ENCODE results near the gene OR4D2. TPM values are rescaled to one million over a fixed set of nuclear protein-coding genes. Genes with fewer than 3 reads are reported as not detected.

Gene OR4D2
- total and polyA plus RNA-seq, 4 donors, result not detected

- TF ChIP-seq EGR1 (IDR thresholded peaks at IDR 0.05; ENCODE audit: low read depth in 2 of 2), result no peak
Measured at GRCh38 chr17:58204796-58205195, 38.0 kb downstream of the OR4D2 start (continued).

DNA sequence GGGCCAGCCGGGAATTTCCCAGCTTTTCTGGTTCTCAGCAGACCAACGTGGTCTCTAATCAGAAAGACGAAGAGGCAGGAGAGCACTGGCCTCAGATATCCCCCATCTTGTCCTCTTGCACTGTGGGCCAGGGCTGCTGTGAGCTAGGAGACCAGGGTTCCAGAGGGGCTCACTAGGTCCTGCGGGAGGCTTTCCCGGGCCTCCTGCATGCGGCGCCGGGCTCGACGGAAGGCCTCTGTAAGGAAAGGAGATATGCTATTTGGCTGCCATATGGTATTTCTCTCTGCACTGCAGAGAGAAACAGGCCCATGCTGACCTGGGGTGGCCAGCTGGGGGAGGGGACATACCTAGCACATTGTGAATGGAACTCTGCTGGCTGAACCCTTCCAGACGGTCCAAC, 39.2 kb downstream of the OR4D2 start:
- 94% methylated on average over 11 of the region's 11 CpGs for WGBS
- Histone ChIP-seq H3K36me3 (ENCODE audit: control insufficient read depth in 4 of 4, insufficient read depth in 3 of 4, low read depth in 1 of 4, low read length in 3 of 4) (peaks cover 2 to 45% (median 16%) of the 10 kb centered on the region in 4 donors), H3K27me3 (ENCODE audit: control insufficient read depth in 4 of 4, insufficient read depth in 4 of 4, low read length in 3 of 4) (no peaks in the 10 kb centered on the region)

GRCh38 chr17:58207451-58207850, 40.7 kb downstream of the OR4D2 start:
- no peaks in the 10 kb centered on the region for H3K4me1 ChIP-seq (ENCODE audit: control insufficient read depth in 4 of 4, insufficient read depth in 4 of 4, low read length in 3 of 4)
- H3K9me3 ChIP-seq (ENCODE audit: control insufficient read depth in 4 of 4, low read length in 3 of 4), result no peaks in the 10 kb centered on the region
- no peak overlapping the region for H3K9ac ChIP-seq (ENCODE audit: low read depth in 1 of 2, low read length in 2 of 2)
- peaks cover 2 to 51% (median 24%) of the 10 kb centered on the region in 4 donors for H3K36me3 ChIP-seq (ENCODE audit: control insufficient read depth in 4 of 4, insufficient read depth in 3 of 4, low read depth in 1 of 4, low read length in 3 of 4)
- H3K27me3 ChIP-seq (ENCODE audit: control insufficient read depth in 4 of 4, insufficient read depth in 4 of 4, low read length in 3 of 4), result no peaks in the 10 kb centered on the region
- TF ChIP-seq JUND (IDR thresholded peaks at IDR 0.05) (no peak), FOXA1 (IDR thresholded peaks at IDR 0.05) (no peak), SP1 (IDR thresholded peaks at IDR 0.05) (no peak), REST (IDR thresholded peaks at IDR 0.05) (no peak), YY1 (IDR thresholded peaks at IDR 0.05) (no peak)
- WGBS, result 94% methylated on average over 3 of the region's 3 CpGs
- no peak for DNase-seq (ENCODE audit: low spot score)
- H3K4me3 ChIP-seq (ENCODE audit: low read depth in 1 of 3, low read length in 3 of 3), result no peak overlapping the region
- H3K27ac ChIP-seq (ENCODE audit: low read depth in 1 of 2, low read length in 2 of 2), result no peak overlapping the region

More for the DNA sequence above, 39.2 kb downstream of the OR4D2 start:
- no peaks in the 10 kb centered on the region for H3K9me3 ChIP-seq (ENCODE audit: control insufficient read depth in 4 of 4, low read length in 3 of 4)
- no peak overlapping the region for H3K9ac ChIP-seq (ENCODE audit: low read depth in 1 of 2, low read length in 2 of 2)
- no peaks in the 10 kb centered on the region for H3K4me1 ChIP-seq (ENCODE audit: control insufficient read depth in 4 of 4, insufficient read depth in 4 of 4, low read length in 3 of 4)
- H3K27ac ChIP-seq (ENCODE audit: low read depth in 1 of 2, low read length in 2 of 2), result no peak overlapping the region
- no peak for DNase-seq (ENCODE audit: low spot score)
- TF ChIP-seq FOXA2 (IDR thresholded peaks at IDR 0.05) (no peak), SP1 (IDR thresholded peaks at IDR 0.05) (no peak)
- H3K4me3 ChIP-seq (ENCODE audit: low read depth in 1 of 3, low read length in 3 of 3), result no peak overlapping the region

DNA sequence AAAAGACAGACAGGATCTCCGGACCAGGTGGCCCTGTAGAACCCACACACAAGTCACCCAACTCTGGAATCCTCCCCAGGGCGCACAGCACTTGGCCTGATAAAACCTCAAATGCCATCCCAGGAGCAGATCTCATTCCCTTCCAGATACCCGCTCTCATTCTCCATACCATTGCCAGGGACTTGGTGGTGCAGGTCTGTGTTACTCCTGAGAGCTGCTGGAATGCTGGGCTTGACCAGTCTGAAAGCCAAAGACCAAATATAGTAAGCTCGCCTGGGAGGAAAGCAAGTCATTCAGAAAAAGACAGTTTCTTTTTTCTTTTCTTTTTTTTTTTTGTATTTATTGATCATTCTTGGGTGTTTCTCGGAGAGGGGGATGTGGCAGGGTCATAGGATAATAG, 41.6 kb downstream of the OR4D2 start:
- DNase-seq (ENCODE audit: low spot score), result no peak
- Histone ChIP-seq H3K27me3 (ENCODE audit: control insufficient read depth in 4 of 4, insufficient read depth in 4 of 4, low read length in 3 of 4) (no peaks in the 10 kb centered on the region), H3K4me3 (ENCODE audit: low read depth in 1 of 3, low read length in 3 of 3) (no peak overlapping the region), H3K4me1 (ENCODE audit: control insufficient read depth in 4 of 4, insufficient read depth in 4 of 4, low read length in 3 of 4) (no peaks in the 10 kb centered on the region), H3K27ac (ENCODE audit: low read depth in 1 of 2, low read length in 2 of 2) (no peak overlapping the region), H3K36me3 (ENCODE audit: control insufficient read depth in 4 of 4, insufficient read depth in 3 of 4, low read depth in 1 of 4, low read length in 3 of 4) (peaks cover 2 to 60% (median 30%) of the 10 kb centered on the region in 4 donors), H3K9ac (ENCODE audit: low read depth in 1 of 2, low read length in 2 of 2) (no peak overlapping the region), H3K9me3 (ENCODE audit: control insufficient read depth in 4 of 4, low read length in 3 of 4) (no peaks in the 10 kb centered on the region)
- TF ChIP-seq FOXA2 (IDR thresholded peaks at IDR 0.05) (no peak), TAF1 (conservative IDR thresholded peaks at IDR 0.05) (no peak), RAD21 (IDR thresholded peaks at IDR 0.05) (no peak), YY1 (IDR thresholded peaks at IDR 0.05) (no peak), HNF4A (conservative IDR thresholded peaks at IDR 0.05) (no peak), GABPA (IDR thresholded peaks at IDR 0.05 in 1 of 2, conservative IDR thresholded peaks at IDR 0.05 in 1 of 2) (no peak), CTCF (IDR thresholded peaks at IDR 0.05; ENCODE audit: low read depth, low read length, missing input control) (no peak), EGR1 (IDR thresholded peaks at IDR 0.05; ENCODE audit: low read depth in 2 of 2) (no peak), NR2F2 (IDR thresholded peaks at IDR 0.05) (no peak)
- 91% methylated on average over 5 of the region's 5 CpGs for WGBS

Measured in liver (tissue), 9 donors.